PC-9 (cell line): ENCODE results near the gene RICTOR.

Experiments
- CTCF ChIP-seq: fragments of 200-600 bp; sonication (generic); conservative IDR thresholded peaks from 2 replicates; pipeline ENCODE4 v1.6.1; 2017; ENCODE audit warnings: mixed run types, antibody characterized with exemption, mild to moderate bottlenecking, moderate library complexity
- EZH2 ChIP-seq: fragments of 200-600 bp; sonication (generic); IDR thresholded peaks from 2 replicates; pipeline ENCODE4 v1.8.0; 2017; ENCODE audit warnings: antibody characterized with exemption, low read depth

GRCh38 chr5:39100301-39100850, 26.2 kb upstream of the RICTOR start:
- no peak for TF ChIP-seq CTCF
- TF ChIP-seq EZH2 = no peak
